ENCODE data around the gene FER1L5.

The FER1L5 gene

GRCh38 chr2:96751800-96752199, 109.2 kb downstream of the FER1L5 start:
- DNase-seq (ENCODE audit: low read depth): no peak

- DNase-seq (ENCODE audit: low read depth): no peak
Measured at GRCh38 chr2:96753661-96754282, 111.2 kb downstream of the FER1L5 start.

- no peak for DNase-seq (ENCODE audit: low read depth)
Measured at GRCh38 chr2:96754317-96754716, 111.8 kb downstream of the FER1L5 start.

Data from GM04503 (cell line).